ENCODE data around the gene PTPA.

Gene PTPA

DNA sequence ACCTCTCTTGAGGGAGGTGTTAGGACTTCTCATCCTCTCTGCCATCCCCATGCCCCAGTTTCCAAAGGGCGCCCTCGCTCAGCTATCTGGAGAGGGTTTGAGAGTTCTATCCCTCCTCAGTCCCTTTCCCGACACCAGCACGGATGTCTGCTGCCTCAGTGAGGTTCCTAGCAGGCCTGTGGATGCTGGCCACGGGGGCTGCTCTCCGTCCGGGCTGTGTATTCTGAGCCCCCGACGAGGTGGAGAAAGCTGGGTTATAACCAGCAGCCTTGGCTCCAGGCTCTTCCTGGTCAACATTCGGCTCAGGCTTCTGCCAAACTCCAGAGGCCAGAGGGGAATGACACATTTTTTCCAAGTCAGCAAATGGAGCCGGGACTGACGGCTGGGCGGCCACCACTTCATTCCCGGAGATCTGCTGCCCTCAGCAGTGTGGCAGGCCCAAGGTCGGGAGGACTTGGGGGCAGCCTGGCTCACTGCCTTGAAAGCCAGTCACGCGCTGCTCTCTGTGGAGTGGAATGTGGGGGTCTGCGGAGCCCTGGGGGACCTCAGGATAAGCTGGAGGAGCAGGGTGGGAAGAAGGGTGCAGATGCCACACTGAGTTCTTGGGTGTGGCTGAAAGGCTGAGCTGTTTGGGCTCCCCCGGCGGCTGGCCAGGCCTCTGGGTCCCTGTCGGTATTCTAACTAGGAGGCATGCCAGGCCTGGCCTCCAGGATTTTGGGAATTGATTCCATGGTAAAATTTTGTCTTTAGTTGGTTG, 27.4 kb downstream of the PTPA start:
- no peak for DNase-seq

DNA sequence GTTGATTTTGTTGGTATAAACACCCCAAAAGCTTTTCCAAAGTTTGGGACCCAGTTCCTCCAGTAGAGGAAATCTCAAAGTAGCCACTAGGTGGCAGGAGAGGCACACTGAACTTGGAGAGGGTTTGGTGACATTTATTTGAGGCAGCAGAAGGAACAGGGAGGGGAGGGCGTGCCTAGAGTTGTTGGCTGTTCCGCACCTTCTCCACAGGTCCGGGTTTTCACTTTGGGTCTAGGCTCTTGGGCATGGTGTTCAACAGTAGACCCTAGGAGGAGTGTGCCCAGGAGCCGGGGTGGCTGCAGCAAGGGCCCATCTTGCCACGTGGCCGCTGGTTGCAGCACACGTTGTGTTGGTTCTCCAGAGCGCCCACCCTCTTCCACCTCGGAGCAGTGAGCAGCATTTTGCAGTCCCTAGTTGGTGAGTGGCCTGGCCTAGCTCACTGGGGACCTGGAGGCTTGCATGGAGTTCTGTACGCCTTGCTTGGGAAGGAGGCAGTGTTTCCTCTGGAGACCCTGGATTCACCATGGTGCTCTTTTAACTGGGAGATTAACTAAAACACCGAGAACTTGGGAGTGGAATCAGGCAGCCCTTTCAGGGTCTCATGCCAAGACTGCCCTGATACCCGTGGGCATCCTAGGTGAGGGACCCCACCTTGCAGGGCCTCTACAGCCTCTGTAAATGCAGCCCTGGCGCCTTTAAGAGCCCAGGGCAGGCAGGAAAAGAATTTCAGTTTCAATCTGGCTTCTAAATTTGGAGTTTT, 28.2 kb downstream of the PTPA start:
- peak; percentile 32 to 93 for DNase-seq

DNA sequence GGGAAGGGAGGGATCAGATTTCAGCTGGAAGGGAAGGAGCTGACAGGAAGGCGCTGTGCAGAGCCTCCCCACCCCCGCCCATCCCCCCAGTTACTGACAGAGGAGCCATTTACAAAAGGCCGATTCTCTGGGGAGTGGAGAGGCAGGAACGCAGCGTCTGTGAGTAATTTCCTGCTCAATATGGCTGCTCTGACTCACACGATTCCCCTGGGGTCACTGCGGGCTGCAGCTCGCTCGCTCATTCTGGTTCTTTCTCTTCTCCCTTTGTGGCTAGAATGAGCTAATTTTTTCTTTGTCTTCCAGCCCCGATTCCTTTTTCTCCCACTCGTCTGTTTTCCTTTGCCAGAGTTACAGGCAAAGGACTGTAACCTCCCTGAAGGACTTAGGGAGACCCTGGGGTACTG, 28.8 kb downstream of the PTPA start:
- peak; percentile 78 to 96 for DNase-seq

DNA sequence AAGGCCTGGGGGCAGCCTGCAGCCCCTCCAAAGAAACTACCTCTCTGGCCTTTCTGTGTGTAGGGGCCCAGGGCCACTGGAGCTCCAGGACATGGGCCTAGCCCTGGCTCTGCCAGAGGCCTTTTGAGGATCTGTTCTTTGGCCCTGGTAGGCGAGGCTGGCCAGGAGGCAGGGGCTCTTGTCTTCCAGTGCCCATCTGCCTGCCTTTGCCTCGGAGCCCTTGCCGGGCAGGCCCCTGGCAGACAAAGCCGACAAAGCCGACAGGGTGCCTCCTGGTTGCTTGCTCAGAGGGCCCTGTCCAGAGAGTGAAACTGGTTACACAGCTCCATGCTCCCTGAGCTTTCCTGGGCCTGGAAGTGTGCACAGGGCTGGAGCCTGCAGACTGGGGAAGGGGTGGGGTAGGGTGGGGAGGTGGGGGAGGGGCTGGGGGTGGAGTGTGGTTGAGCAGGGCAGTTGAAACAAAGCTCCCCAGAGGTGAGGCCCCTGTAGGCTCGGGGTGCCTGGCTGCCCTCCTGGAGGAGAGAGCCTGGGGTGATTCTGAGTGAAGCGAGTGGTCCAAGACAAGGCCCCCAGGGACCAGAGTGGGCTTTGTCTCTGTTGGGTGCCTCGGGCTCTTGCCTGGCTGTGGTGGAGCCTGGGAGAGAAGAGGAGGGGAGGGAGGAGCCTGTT, 29.3 kb downstream of the PTPA start:
- DNase-seq = peak in 1 of 2 donors; percentile 78

- no peak for DNase-seq
Measured at GRCh38 chr9:129141066-129142041, 30.1 kb downstream of the PTPA start.

GRCh38 chr9:129142138-129142935, 31.1 kb downstream of the PTPA start:
- DNase-seq = no peak

- peak; percentile 29 to 41 for DNase-seq
Measured at GRCh38 chr9:129143031-129143927, 32.1 kb downstream of the PTPA start.

- DNase-seq = no peak
Measured at GRCh38 chr9:129145316-129145715, 34.1 kb downstream of the PTPA start.

DNA sequence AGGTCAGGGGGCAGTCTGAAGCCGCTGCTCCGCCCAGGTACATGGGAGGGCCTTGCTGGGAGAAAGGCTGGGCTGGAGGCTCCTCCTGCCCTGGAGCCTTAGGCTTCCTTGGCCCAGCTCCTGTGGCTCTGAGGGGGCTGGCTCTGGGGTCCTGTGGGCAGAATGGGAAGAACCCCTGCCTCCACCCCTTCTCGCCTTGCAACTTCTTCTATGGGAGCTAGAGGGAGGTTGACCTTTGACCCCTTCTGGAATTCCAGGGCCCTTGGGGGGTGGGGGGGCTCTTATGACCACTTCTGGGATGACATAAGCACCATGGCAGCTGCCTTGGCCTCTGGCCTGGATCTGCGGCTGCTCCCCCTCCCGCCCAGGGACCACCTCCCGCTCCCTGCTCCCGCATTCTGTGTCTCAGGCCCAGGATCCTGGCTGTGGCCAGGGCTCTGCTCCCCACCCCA, 34.7 kb downstream of the PTPA start:
- DNase-seq = no peak

GRCh38 chr9:129146441-129146941, 35.3 kb downstream of the PTPA start:
- DNase-seq = no peak

DNA sequence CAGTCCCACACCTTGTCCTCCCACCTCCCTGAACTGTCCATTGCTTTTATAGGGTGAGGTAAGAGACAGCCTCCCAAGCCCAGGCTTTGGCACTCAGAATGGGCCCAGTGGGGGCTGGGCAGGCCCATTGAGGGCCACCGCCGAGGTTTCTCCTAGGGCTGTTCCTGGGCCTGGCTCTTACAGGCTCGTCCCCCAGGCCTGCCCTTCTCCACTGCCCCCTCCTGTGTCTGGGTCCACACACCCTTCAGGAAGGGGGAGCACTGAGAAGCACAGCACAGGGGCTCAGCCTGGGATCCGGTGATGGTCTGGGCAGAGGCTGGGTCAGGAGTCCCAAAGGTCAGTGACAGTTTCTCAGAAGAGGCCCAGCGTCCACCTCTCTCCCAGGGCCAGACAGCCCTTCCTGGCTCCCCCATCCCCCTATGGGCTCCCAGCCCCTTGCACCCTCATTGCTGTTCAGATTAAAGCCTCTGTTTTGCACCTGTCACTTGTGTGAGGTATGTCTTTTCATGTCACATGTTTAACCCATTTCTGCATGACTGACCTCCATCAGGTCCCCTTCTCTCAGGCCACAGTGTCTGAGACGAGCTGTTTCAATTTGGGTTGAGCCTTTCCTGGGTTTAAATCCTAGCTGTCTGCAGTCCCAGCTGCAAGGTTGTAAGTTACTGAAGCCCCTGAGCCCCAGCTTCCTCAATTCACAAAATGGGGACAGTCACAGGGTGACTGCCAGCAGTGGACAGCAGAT, 37.4 kb downstream of the PTPA start:
- DNase-seq = no peak

- DNase-seq = no peak
Measured at GRCh38 chr9:129149442-129149841, 38.2 kb downstream of the PTPA start.

DNA sequence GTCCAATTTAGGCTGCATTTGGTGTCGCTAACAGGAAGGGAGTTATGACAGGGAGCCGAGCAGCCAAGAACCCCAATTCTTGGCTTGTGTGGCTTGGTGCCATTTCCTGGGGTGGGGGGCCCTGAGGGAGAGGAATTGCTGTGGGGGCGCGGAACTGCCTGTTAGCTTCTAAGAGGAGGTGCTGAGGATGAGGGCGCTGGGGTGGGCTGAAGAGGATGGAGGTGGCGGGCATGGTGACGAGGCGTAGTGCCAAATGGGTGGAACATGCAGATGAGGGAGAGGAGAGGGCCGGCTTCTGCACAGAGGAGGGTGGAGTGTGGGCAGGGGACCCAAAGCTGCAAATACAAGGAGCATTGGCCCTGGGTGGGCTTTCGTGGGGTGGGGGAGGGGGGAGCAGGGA, 38.9 kb downstream of the PTPA start:
- DNase-seq = no peak

GRCh38 chr9:129150672-129151211, 39.5 kb downstream of the PTPA start:
- no peak for DNase-seq

GRCh38 chr9:129151469-129151868, 40.3 kb downstream of the PTPA start:
- DNase-seq = no peak

- DNase-seq = no peak
Measured at GRCh38 chr9:129154866-129155477, 43.8 kb downstream of the PTPA start.

DNA sequence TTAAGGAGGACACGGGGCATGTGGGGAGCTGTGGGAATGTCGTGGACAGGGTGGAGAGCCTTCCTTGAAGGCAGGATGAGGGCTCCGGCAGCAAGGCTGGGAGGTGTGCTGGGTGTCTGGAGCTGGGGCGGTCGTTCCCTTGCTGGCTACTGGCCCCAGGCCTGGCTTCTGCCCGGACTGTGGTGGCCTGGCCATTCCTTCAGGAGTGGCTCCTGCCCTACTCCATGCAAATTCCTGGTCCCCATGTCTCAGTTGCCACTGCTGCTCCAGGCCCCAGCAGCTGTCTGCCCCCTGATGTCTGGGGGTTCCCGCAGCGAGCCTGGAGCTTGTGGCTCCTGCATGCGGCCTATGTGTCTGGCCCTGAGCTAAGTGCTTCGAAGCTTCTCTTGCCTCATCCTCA, 44.9 kb downstream of the PTPA start:
- DNase-seq = no peak

DNA sequence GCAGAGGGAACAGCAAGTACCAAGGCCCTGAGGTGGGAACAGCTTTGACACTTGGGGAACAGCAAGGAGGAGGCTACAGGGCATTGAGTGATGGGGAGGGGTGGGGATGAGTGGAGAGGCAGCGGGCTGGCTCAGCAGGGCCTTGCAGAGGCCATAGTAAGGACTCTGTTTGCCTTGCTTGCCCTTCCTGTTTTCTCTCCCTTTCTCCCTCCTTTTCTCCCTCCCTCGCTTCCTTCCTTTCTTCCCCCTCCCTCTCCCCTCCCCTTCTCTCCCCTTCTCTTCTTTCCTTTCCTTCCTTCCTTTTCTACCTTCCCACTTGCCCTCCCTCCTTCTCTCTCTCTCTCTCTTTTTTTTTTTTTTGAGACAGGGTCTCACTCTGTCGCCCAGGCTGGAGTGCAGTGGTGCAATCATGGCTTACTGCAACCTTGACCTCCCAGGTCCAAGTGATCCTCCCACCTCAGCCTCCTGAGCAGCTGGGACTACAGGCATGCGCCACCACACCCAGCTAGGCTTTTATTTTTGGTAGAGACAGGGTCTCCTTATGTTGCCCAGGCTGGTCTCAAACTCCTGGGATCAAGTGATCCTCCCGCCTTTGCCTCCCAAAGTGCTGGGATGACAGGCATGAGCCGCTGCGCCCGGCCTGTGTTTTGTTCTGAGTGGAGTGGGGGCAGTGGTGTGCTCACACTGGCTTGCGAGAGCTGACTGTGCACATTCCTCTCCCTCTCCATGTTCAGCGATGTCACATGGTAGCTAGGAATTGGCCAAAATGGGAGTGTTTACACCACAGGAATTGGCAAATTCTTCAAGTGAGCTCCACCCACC, 49.7 kb downstream of the PTPA start:
- DNase-seq = no peak
